Uterus (tissue), 2 donors: ENCODE data around the gene MAML2.

Experiments
- CTCF ChIP-seq, 4 experiments: fragments of 200-600 bp in 2 of 4; fragments of 450-650 bp in 2 of 4; sonication (generic) in 2 of 4; IDR thresholded peaks; one replicate each; pipeline ENCODE4 v1.5.1; 2016 to 2019; ENCODE audit warnings: antibody characterized with exemption in 4 of 4, mild to moderate bottlenecking in 2 of 4, moderate library complexity in 1 of 4
- POLR2A ChIP-seq, 2 donors: fragments of 450-650 bp; IDR thresholded peaks; one replicate each; pipeline ENCODE4 v1.6.1; 2016; ENCODE audit warnings: antibody characterized with exemption in 2 of 2, mild to moderate bottlenecking in 1 of 2, moderate library complexity in 1 of 2

GRCh38 chr11:96173906-96174305 is 169.1 kb downstream of the MAML2 start:
- no peak for TF ChIP-seq CTCF (IDR thresholded peaks at IDR 0.05)
- TF ChIP-seq POLR2A (IDR thresholded peaks at IDR 0.05) = no peak
